ENCODE measurements around the gene SPACA9. TPM values are rescaled to one million over a fixed set of nuclear protein-coding genes. Genes with fewer than 3 reads are reported as not detected.

Gene SPACA9
- total RNA-seq, 2 donors from 2014 or later, result 0.71 to 1.0 TPM

DNA sequence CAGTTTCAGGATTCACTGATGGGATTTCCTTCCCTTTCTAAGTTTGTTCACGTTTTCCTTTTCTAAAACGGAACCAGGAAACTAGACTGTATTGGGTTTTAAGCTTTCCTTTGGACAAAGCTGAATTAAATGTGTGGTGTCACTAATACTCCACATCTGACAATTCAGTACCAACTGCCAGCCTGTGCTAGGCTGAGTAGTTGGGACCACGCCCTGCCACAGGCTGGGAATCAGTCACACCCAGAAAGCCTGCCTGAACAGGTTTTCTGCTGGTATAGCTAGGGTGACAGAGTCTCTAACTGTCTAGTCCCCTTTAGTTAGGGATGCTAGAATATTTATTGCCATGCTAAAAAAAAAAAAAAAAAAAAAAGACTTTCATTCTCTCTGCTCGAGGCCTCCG is 15.6 kb downstream of the SPACA9 start:
- DNase-seq (ENCODE audit: low spot score) (no peak), ATAC-seq (no peak)
- Mint-ChIP-seq H3K36me3 (peaks cover 15% of the 10 kb centered on the region), H3K27ac (no peak overlapping the region), H3K27me3 (no peaks in the 10 kb centered on the region), H3K9me3 (no peaks in the 10 kb centered on the region), H3K4me3 (no peak overlapping the region), H3K4me1 (ENCODE audit: low read depth in 2 of 2) (no peaks in the 10 kb centered on the region)

DNA sequence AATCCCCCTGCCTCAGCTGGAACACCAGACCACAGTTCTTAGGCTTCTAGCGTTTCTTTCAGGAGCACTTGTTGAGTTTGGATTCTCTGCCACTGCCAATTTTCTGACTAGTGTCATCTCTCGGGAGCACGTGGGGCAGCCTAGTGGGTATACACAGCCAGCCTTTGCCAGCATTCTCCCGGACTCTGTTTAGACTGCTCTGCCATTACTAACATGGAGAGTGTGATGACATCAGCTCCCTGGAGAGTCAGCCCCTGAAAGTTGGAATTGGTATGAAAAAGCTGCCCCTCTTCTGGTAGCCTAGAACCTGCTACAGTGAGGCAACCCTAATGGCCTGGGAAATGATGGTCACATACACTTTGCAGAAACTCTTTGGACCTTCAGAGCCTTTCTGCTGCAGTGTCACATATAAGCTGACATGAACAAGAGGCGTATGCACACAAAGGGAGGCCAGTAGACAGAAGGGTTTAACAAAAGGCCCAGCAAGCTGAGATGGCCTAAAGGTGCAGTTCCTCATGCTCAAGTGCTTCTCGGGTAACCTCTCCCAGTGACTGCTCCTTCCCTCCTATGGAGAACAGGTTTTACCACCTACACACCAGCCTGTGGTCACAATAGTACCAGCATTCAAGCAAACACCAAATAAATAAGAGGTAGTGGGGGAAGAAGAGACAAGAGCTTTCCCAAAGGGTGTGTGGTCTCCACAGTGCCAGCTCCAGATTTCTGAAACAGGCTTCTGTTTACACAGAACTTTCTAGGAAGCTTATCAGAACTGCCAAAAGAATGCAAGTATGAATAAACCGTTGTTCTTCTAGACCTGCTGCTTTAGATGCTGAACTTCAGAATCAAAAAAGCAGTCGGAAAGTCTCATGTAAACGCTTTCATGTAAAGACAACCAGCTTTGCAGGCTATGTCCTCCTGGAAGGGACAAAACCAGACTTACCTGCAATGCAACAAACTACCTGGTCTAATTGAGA is 16.5 kb downstream of the SPACA9 start:
- H3K27ac Mint-ChIP-seq, result no peak overlapping the region
- no peaks in the 10 kb centered on the region for H3K4me1 Mint-ChIP-seq (ENCODE audit: low read depth in 2 of 2)
- H3K9me3 Mint-ChIP-seq, result no peaks in the 10 kb centered on the region
- H3K27me3 Mint-ChIP-seq, result no peaks in the 10 kb centered on the region
- peaks cover 15% of the 10 kb centered on the region for H3K36me3 Mint-ChIP-seq
- no peak overlapping the region for H3K4me3 Mint-ChIP-seq
- DNase-seq (ENCODE audit: low spot score), result no peak
- no peak for ATAC-seq

DNA sequence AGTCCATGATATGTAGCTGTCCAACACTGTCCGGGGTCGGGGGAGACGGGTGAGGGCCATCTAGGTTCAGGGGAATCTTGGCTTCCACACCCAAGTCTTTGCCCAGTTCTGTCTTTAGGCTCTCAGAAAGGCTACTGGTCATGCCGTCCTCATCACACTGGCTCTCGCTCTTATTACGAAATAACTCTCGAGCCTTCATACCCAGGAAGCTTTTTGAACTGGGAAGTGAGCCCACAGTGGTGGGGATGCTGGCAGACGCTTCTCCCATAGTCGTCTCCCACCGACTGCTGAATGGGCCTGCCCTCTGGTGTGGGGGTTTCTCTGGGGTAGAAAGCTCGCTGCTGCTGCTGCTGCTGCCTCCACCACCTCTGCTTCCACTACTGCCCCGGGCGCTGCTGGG is 17.6 kb downstream of the SPACA9 start:
- no peak overlapping the region for H3K27ac Mint-ChIP-seq

DNA sequence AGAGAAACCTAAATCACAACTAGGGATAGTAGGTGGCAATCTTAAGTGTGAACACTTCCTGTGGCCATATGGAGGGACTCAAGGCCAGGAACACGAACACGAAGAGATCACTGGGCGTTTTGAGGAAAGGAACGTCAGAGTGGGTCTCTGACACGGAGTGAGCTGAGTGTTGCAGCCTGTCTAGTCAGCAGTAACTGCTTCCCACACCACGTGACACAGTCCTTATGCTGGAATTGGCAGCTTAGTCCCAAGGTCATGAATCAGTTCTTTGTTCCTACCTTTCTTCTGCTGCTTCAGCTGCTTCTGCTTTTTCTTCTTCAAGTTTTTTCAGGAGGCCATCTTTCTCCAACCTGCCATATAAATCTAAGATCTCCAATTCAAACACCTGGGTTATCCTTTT is 18.2 kb downstream of the SPACA9 start:
- H3K27me3 Mint-ChIP-seq, result no peaks in the 10 kb centered on the region
- peaks cover 23% of the 10 kb centered on the region for H3K36me3 Mint-ChIP-seq
- H3K4me1 Mint-ChIP-seq (ENCODE audit: low read depth in 2 of 2), result peaks cover 2 to 4% of the 10 kb centered on the region in 2 donors
- no peaks in the 10 kb centered on the region for H3K9me3 Mint-ChIP-seq
- H3K27ac Mint-ChIP-seq, result no peak overlapping the region
- ATAC-seq (no peak), DNase-seq (ENCODE audit: low spot score) (no peak)
- H3K4me3 Mint-ChIP-seq, result no peak overlapping the region

More for the DNA sequence above, 17.6 kb downstream of the SPACA9 start:
- H3K36me3 Mint-ChIP-seq, result peaks cover 23% of the 10 kb centered on the region
- H3K4me1 Mint-ChIP-seq (ENCODE audit: low read depth in 2 of 2), result no peaks in the 10 kb centered on the region
- DNase-seq (ENCODE audit: low spot score), result no peak
- H3K4me3 Mint-ChIP-seq, result no peak overlapping the region
- H3K27me3 Mint-ChIP-seq, result no peaks in the 10 kb centered on the region
- no peak for ATAC-seq
- no peaks in the 10 kb centered on the region for H3K9me3 Mint-ChIP-seq

DNA sequence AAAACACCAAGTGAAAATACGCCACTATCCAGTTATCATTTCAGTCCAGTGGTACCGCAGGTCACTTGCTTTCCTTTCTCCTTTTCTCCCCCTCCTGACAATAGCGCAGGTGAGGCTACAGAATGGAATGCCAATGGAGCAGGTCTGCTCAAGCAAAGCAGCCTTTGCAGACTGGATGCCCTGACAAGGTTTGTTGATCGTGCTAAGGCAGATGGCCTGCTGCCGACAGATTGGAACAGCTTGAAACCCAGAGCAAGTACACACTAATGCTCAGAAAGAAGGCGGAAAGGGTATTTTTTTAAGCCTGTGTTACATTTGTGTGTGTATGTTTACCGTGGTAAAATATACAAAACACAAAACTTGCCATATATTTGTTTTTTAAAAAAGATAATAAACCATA is 19.4 kb downstream of the SPACA9 start:
- no peaks in the 10 kb centered on the region for H3K27me3 Mint-ChIP-seq
- H3K4me1 Mint-ChIP-seq (ENCODE audit: low read depth in 2 of 2), result peaks cover 4 to 9% of the 10 kb centered on the region in 2 donors
- H3K27ac Mint-ChIP-seq, result no peak overlapping the region
- ATAC-seq (no peak), DNase-seq (ENCODE audit: low spot score) (no peak)
- H3K9me3 Mint-ChIP-seq, result no peaks in the 10 kb centered on the region
- H3K4me3 Mint-ChIP-seq, result no peak overlapping the region
- H3K36me3 Mint-ChIP-seq, result peaks cover 23% of the 10 kb centered on the region

DNA sequence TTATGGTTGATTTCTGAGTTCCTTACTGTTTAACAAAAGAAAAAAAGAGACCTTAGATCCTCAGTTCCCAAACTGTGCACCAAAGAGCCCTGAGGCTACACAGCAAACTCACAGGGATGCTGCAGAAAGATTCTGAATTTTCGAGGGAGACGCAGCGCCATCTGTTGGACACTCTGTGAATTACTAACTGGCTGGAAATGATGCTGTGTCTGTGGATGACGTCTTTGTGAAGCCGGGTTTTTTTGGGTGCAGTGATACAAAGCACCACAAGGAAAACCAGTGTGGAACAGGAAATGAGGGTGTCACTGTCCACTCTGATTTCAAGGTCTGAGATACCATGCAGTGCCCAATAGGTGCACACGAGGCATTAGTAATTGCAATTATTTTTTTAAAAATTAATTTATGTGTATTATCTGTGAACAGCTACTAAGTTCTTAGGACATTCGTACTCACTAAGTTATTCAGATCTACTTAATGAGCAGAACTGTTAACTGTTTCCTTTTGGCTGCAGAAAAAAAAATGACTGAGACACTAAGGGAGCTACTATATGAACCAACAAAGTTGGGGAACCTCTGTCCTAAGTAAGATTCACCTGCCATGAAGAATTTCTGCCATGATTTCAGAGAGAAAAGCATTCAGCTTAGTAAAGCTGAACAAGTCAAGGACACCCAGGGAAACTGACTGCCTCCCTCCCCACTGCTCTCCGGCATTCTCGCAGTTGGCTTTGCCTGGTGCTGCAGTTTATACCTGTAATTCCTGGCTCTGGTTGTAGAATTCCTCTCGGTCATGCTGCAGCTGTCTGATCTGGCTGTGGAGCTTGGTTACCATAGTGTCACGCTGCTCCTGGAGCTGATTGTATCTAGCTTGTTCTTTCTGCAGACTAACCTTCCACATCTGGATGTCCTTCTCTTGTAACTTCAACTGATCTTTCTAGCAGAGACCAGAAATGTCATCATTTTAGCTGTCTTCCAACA is 23.4 kb downstream of the SPACA9 start:
- H3K4me3 Mint-ChIP-seq, result no peak overlapping the region
- DNase-seq (ENCODE audit: low spot score), result no peak
- no peaks in the 10 kb centered on the region for H3K9me3 Mint-ChIP-seq
- peaks cover 4 to 9% of the 10 kb centered on the region in 2 donors for H3K4me1 Mint-ChIP-seq (ENCODE audit: low read depth in 2 of 2)
- H3K27me3 Mint-ChIP-seq, result no peaks in the 10 kb centered on the region
- ATAC-seq, result peak; percentile 86 to 89
- H3K27ac Mint-ChIP-seq, result no peak overlapping the region
- H3K36me3 Mint-ChIP-seq, result peaks cover 10% of the 10 kb centered on the region

DNA sequence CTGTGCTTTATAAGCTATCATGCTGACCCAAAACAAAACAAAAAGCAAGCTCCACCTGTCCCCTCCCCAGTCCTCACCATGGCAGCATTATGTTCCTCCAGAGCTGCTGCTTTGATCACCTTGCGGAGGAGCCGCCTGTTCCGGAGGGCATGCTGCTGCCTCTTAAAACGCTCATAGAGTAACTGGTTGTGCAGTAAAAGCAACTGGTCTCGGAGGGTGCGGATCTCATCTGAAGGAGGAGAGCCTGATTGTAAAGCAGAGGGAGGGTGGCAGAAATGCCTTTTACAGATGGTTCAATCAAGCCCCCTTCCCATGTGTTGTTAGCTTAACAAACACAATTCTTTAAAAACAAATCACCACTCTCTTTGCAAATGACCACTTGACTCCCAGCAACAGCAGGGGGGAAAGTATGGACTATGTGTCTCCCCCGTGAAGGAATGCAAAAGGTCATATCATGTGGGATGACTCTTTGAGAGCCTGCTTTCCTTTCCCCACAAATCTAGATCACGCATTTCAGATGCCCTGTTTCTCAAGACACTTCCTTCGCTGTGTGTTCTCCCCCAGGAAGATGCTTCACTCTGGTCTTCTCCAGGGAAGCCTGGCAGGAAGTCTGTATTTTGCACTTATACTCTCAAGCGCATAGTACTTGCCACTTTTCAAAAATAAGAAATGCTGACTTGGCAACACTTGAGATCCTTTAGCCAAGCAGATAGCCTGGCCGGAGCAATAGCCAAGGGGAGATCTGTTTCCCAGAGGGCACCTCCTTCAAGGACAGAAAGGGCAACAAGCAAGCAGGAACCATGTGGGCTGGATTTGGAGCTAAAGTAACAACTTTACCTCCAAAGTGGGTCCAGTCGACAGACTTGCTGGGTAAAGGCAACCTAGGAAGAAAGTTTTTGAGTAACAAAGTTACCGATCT is 25.1 kb downstream of the SPACA9 start:
- H3K27ac Mint-ChIP-seq, result no peak overlapping the region
- no peaks in the 10 kb centered on the region for H3K9me3 Mint-ChIP-seq
- peaks cover 9 to 14% of the 10 kb centered on the region in 2 donors for H3K4me1 Mint-ChIP-seq (ENCODE audit: low read depth in 2 of 2)
- H3K36me3 Mint-ChIP-seq, result peaks cover 8% of the 10 kb centered on the region
- no peak overlapping the region for H3K4me3 Mint-ChIP-seq
- DNase-seq (ENCODE audit: low spot score) (no peak), ATAC-seq (no peak)
- no peaks in the 10 kb centered on the region for H3K27me3 Mint-ChIP-seq

DNA sequence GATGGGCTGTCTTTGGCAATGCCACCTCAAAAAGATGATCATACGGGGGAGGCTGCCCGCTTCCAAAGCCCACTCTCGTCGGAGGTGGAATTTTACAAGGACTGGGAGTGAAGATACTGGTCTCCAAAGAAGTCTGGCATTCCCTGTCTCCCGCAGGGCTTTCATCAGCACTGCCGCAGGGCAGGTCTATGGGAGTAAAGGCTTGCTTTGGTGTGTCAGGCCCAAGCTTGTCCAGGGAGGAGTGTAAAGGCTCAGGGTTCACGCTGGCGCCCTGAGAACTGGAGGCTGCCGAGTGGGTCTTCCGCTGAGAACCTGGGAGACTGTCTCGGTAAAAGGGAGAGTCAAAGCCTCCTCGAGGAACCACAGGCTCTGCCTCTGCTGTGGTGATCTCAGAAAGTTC is 27.0 kb downstream of the SPACA9 start:
- ATAC-seq (no peak), DNase-seq (ENCODE audit: low spot score) (no peak)
- Mint-ChIP-seq H3K27me3 (no peaks in the 10 kb centered on the region), H3K4me3 (no peak overlapping the region), H3K36me3 (peaks cover 7% of the 10 kb centered on the region), H3K4me1 (ENCODE audit: low read depth in 2 of 2) (peaks cover 11 to 14% of the 10 kb centered on the region in 2 donors), H3K27ac (no peak overlapping the region), H3K9me3 (no peaks in the 10 kb centered on the region)

DNA sequence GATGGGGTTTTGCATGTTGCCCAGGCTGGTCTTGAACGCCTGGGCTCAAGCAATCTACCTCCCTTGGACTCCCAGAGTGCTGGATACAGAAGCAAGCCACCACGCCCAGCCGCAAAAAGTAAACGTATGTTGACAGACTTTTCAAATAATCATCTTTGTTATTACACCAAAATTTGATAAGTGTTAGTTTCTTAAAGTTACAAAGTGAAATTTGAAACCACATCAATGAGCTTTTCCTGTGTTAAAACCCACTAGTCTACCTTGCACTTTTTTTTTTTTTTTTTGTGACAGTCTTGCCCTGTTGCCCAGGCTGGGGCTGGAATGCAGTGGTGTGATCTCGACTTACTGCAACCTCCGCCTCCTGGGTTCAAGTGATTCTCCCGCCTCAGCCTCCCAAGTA is 29.9 kb downstream of the SPACA9 start:
- Mint-ChIP-seq H3K27me3 (no peaks in the 10 kb centered on the region), H3K27ac (no peak overlapping the region), H3K4me1 (ENCODE audit: low read depth in 2 of 2) (peaks cover 4 to 8% of the 10 kb centered on the region in 2 donors), H3K4me3 (peak overlapping the region; percentile 30), H3K9me3 (no peaks in the 10 kb centered on the region), H3K36me3 (peaks cover 15% of the 10 kb centered on the region)
- ATAC-seq (peak; percentile 43 to 49), DNase-seq (ENCODE audit: low spot score) (no peak)

DNA sequence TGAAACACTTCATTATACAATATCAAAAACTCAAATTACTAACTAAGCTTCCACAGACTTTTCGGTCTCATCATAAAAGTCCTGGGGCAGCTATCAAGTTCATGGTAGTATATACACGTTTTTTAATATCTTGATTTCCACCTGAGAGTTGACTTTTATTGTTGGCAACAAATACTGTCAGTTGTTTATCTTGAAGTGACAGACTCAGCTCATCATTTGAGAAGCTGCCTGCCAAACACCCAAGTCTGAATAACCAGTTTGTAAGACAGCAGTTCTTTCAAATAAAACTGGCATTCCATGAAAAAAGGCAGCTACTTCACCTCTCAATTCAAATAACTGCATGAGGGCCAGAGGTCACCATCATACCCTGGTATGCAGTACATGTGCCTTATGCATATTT is 30.6 kb downstream of the SPACA9 start:
- H3K4me1 Mint-ChIP-seq (ENCODE audit: low read depth in 2 of 2), result peaks cover 4 to 8% of the 10 kb centered on the region in 2 donors
- H3K27me3 Mint-ChIP-seq, result no peaks in the 10 kb centered on the region
- no peaks in the 10 kb centered on the region for H3K9me3 Mint-ChIP-seq
- H3K36me3 Mint-ChIP-seq, result peaks cover 15% of the 10 kb centered on the region
- no peak overlapping the region for H3K4me3 Mint-ChIP-seq
- DNase-seq (ENCODE audit: low spot score) (no peak), ATAC-seq (no peak)
- H3K27ac Mint-ChIP-seq, result no peak overlapping the region

DNA sequence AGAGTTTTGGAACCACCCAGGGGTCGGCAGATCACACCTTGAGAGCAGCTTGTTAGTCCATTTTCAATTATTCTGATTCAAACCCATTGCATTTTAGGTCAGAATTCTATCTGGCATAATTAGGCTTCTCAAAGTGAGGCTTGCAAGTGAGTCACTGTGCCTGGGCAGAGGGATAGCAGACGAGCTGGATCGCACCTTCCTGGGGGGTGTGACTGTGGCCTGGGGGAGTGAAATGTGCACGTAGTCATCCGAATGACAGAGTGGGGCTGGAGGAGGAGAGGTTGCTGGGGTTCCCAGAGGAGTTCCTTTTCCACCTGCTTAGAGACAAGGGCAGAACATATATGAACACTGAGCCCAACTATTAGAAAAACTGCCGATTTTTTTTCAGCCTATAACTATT is 31.7 kb downstream of the SPACA9 start:
- ATAC-seq (no peak), DNase-seq (ENCODE audit: low spot score) (no peak)
- peaks cover 15% of the 10 kb centered on the region for H3K36me3 Mint-ChIP-seq
- H3K27ac Mint-ChIP-seq, result no peak overlapping the region
- H3K9me3 Mint-ChIP-seq, result no peaks in the 10 kb centered on the region
- peaks cover 4 to 8% of the 10 kb centered on the region in 2 donors for H3K4me1 Mint-ChIP-seq (ENCODE audit: low read depth in 2 of 2)
- no peaks in the 10 kb centered on the region for H3K27me3 Mint-ChIP-seq
- no peak overlapping the region for H3K4me3 Mint-ChIP-seq

DNA sequence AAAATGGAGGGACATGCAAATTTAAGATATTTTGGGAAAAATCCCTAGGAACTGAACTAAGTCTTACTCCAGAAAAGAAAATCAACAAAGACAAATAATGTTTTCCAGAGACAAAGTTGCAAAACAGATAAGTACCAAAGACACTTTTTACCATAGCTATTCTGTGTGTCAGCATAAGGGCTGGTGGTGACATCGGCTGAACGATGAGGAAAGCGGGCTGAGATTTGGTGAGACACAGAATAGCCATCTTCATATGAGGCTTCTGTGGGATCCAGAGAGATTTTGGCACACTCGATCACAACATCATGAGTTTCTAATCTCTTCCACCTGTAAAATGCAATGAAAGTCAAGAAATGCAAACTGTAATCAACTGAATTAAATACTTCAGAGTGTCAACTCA is 33.4 kb downstream of the SPACA9 start:
- Mint-ChIP-seq H3K36me3 (peaks cover 20% of the 10 kb centered on the region), H3K4me1 (ENCODE audit: low read depth in 2 of 2) (peaks cover 4 to 8% of the 10 kb centered on the region in 2 donors), H3K27me3 (no peaks in the 10 kb centered on the region), H3K4me3 (no peak overlapping the region), H3K9me3 (no peaks in the 10 kb centered on the region), H3K27ac (no peak overlapping the region)
- DNase-seq (ENCODE audit: low spot score) (no peak), ATAC-seq (no peak)

DNA sequence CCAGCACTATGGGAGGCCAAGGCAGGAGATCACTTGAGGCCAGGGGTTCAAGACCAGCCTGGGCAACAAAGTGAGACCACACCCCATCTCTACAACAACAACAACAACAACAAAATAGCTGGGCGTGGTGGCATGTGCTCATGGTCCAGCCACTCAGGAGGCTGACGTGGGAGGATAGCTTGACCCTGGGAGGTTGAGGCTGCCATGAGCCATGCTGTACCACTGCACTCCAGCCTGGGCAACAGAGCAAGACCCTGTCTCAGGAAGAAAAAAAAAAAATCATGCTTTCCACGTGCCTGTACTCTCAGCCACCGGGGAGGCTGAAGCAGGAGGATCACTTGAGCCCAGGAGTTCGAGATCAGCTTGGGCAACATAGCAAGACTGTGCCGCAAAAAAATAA is 36.2 kb downstream of the SPACA9 start:
- Mint-ChIP-seq H3K4me1 (ENCODE audit: low read depth in 2 of 2) (no peaks in the 10 kb centered on the region), H3K27ac (no peak overlapping the region), H3K4me3 (no peak overlapping the region), H3K36me3 (peaks cover 41% of the 10 kb centered on the region), H3K9me3 (no peaks in the 10 kb centered on the region), H3K27me3 (no peaks in the 10 kb centered on the region)
- ATAC-seq, result no peak
- DNase-seq (ENCODE audit: low spot score), result no peak

Data from natural killer cell treated with Interleukin-12 subunit alpha and Interleukin-12 subunit beta and Interleukin-15 and Interleukin-18, amount 100 ng/mL, for 72 hours (primary cell).